GM19025 (cell line): ENCODE results near the gene KMT2B.

Experiments used
- ATAC-seq: cut with Tn5 transposase; IDR thresholded peaks from one replicate; pipeline ENCODE4 v1.9.1; 2021; ENCODE audit warnings: mild to moderate bottlenecking, low read depth, moderate library complexity; ENCODE audit not compliant: unreplicated experiment

KMT2B gene

GRCh38 chr19:35740423-35741202 is 22.8 kb downstream of the KMT2B start:
- peak; percentile 63 for ATAC-seq

GRCh38 chr19:35741203-35741515 is 23.4 kb downstream of the KMT2B start:
- no peak for ATAC-seq

DNA sequence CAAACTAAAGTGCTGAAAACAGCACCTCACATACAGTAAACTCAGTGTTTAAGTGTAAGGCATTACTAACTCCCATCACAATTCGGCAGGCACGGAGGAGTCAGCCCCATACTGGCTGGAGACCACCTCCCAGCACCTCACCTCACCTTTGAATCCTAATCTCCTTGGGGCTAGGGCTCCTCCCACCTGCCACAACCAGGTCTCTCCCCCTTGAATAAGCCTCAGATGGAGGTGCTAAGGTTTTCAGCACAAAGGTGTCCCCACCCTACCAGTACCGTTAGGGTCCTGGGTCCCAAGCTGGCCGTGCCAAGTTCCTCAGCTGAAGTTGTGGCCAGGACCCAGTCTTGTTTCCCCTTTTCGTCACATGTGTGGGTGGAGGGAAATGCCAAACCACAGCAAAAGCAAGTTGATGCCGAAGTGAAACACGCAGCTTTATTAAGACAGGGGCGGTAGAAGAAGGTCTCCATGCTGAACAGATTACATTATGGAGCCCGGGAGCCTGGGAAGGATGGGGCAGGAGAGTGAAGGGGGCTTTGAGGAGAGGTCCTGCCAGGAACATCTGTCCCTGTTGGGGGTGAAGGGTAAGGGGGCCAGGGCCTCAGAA is 24.4 kb downstream of the KMT2B start, which contains the start of gene IGFLR1:
Gene IGFLR1, minus strand, starts transcription at position 332 of the 604 bp plus-strand sequence. CDS start 1,272 bp downstream, outside the sequence.
- ATAC-seq, result no peak

DNA sequence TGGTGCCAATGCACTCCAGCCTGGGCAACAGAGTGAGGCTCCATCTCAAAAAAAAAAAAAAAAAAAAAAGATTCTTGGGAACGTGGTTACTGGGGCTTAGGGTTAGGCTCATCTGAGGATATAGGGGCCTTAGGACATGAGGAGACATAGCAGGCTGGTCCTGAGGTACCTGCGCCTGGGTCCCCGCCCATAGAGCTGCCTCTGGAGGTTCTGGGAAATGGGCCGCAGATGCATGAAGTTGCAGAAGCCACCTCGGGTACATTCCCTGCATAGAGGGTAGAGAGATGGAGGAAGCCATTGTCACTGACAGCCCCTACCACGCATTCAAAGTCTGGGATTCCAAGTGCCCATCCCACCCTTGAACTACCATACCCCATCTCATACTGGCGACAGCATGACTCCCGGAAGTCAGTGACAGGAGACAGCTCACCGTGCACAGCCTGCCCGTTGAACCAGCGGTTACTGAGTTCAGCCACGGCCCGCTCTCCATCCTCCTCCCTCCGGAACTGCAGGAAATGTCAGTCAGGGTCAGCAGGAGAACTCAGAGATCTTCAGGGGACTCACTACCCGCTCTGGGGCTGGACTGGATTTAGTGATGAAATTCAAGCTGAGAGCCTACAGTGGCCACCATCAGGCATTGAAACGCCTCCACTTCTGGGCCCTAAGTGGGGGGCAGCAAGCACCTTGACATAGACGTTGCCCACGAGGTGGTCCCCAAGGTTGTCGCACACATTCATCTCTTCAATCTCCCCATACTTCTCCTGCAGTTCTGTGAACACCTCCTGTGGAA is 26.0 kb downstream of the KMT2B start:
- ATAC-seq, result no peak

- ATAC-seq, result no peak
Observed at GRCh38 chr19:35744430-35745327, 26.9 kb downstream of the KMT2B start.

- ATAC-seq, result peak; percentile 32
Observed at GRCh38 chr19:35745328-35746086, 27.7 kb downstream of the KMT2B start, which contains the start of the genes PSENEN and U2AF1L4. Gene PSENEN, plus strand, starts transcription at chr19:35745651. Its CDS starts 280 bp downstream, at chr19:35745931. Gene U2AF1L4, minus strand, starts transcription at chr19:35745418. Its CDS starts 27 bp downstream, at chr19:35745391.

- ATAC-seq, result no peak
Observed at GRCh38 chr19:35746087-35746462, 28.3 kb downstream of the KMT2B start.

GRCh38 chr19:35746531-35746930 is 28.7 kb downstream of the KMT2B start:
- ATAC-seq, result no peak

GRCh38 chr19:35748106-35749020 is 30.6 kb downstream of the KMT2B start, which contains the start of gene LIN37:
Gene LIN37, plus strand, starts transcription at chr19:35748576. Its CDS starts 149 bp downstream, at chr19:35748725.
- peak; percentile 72 for ATAC-seq

DNA sequence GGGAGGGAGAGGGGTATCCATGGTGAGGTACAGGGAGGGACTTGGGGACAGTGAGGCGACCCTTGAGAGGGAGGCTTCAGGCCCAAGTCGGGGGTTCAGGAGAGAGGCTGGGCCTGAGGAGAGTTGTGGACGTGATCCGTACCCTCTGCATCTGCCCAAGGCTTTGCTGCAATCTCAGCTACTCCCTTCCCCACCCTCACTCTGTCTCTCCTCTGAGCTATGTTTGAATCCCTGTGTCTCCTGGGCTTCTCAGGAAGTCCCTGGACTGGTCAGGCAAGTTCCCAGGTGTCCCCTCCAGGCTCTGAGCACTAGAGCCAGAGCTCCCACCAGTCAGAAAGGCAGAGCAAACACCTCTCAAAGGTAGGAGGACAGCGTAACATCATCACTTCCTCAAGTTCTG is 32.4 kb downstream of the KMT2B start:
- no peak for ATAC-seq

DNA sequence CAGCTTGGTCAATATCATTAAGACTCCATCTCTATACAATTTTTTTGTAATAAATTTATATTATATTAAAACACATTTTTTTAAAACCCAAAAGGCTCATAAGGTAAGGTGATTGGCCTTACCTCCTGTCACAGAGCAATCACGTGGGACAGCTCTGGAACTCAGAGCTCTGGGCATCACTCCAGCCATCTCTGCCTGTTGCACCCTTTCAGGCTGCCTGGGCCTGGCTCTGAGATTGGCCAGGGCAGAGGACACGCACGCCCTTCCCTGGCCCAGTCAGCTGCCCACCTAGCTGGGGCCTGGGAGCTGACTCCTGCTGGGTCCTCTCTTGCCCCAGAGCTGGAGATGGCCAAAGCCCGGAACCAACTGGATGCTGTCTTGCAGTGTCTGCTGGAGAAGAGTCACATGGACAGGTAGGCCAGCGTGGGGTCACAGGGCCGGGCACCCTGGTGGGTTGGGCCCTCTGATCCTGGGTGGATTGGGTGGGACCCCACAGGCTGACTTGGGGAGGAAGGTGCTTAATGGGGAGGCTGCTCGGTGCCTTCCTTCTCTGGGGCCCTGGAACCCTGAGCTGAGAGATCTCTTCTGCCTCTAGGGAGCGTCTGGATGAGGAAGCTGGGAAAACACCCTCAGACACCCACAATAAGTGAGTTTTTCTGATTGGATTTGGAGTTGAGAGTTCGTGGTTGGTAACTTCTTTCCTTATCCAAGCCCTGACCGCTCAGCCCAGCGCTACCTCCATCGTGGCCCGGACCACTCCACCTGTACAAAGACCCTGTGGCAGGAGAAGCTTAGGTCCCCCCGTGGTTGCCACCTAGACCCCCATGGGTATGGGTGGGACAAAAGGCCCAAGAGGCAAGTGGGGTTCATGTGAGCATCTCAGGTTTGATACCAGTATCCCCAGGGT is 34.3 kb downstream of the KMT2B start:
- ATAC-seq, result no peak

DNA sequence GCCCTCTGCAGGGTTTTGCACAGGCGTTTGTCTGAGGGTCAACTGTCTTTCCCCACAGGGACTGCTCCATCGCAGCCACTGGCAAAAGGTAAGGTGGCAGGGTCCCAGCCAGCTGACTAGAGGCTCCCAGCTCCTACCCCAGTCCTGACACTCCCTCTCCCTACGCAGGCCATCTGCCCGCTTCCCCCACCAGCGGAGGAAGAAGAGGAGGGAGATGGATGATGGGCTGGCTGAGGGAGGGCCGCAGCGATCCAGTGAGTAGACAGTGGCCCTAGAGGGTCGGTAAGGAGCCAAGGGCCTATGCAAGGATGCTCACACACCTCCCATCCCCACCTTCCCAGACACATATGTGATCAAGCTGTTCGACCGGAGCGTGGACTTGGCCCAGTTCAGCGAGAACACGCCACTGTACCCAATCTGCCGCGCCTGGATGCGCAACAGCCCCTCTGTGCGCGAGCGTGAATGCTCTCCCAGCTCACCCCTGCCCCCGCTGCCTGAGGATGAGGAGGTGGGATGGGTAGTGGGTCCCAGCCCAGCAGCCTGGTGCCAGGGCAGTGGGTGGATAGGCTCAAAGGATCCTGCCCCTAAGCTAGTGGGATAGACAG is 35.0 kb downstream of the KMT2B start:
- ATAC-seq, result no peak

DNA sequence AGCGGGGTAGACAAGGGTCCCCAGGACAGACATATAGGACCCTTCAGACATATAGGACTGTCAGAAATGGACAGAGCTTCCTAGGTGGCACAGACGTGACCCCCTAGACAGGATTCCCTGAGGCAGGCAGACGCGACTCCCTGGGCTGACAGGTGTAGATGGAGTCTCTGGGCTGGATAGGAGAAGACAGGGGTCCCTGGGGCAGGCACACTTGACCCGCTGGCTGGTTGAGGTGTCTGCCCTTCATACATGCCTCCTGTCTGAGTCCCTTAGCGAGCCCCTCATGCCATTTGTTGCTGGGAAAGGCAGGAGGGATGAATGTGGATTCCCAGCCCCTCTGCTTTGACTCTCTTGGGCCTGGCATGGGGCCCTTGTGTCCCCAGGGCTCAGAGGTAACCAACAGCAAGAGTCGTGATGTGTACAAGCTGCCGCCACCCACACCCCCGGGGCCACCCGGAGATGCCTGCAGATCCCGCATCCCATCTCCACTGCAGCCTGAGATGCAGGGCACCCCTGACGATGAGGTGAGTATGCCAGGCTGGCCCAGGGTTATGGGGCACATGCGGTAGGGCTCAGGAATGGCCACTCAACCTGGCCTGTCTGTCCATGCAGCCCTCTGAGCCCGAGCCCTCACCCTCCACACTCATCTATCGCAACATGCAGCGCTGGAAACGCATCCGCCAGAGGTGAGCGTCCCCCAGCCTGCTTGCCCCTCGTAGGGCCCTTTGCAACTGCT is 36.0 kb downstream of the KMT2B start:
- no peak for ATAC-seq

DNA sequence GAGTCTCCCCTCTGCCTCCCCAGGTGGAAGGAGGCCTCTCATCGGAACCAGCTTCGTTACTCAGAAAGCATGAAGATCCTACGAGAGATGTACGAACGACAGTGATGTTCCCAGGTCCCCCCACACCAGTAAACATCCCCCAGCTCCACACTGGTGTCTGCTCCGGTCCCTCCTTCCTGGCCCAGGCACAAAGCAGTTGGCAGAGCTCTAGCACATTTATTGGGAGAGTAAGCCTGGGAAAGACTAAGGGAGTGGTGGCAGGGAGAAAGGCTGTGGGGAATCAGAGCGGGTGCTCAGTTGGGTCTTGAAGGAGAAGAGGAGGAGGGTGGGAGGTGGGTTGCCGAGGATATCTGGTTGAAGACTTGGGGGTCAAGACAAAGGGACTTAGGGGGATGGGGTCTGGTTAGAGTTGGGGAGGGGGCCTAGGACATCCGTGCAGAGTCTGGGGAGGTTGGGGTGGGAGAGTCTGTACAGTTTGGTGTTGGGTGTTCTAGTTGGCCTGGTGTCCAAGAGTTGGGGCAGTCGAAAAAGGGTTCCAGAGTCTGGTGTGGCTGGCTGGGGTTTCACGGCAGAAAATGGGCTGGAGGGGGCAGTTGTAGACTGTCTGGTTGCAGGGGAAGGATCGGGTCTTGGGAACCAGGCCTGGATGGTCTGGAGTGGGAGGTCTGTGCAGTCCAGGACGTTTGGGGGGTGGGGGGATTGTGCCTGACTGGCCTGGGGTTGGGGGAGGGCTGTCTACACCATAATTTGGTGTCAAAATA is 36.7 kb downstream of the KMT2B start:
- no peak for ATAC-seq

- no peak for ATAC-seq
Observed at GRCh38 chr19:35755131-35755549, 37.3 kb downstream of the KMT2B start.
